Activated CD8-positive, alpha-beta memory T cell treated with anti-CD3 and anti-CD28 coated beads for 24 hours (primary cell): Measurements from ENCODE around the gene GAMT.
"Not testable (repeated sequence)": the region's sequence is repeated elsewhere in the genome, so short reads cannot be mapped to it uniquely, and the experiment has no call there.

Experiments
- DNase-seq: peaks from one replicate; pipeline ENCODE4 v3.0.0-alpha.2; 2020

The GAMT gene

DNA sequence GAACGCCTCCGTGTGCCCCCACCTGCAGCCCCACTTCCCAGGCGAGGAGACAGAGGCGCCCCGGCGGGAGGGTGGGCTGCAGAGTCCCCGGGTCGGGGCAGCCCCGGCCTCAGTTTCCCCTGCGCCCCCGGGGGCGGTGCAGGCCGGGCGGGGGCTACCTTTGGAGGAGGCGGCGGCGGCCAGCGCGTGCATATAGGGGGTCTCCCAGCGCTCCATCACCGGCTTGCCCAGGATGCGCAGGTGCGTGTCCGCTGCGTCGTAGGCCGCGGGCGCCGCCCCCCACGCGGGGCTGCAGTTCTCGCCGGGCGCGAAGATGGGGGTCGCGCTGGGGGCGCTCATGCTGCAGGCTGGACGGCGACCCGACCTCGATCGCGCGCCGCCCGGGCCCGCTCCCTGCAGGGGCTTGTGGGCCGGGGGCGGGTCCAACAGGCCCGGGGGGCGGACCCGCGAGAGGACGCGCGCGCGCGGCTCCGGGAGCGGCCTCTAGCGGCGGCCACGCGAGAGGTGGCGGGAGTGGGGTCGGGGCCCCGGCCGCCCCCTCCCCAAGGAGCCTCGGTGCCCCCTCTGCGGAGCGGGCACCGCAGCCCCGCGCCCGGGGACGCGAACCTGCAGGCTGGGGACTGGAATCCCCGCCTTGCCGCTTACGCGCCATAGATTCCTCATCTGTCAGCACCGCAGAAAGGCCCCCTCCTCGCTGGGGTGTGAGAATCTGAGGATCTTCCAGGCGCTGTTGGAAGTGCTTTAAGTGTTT is at the start of gene GAMT:
TSS of gene GAMT (minus strand) at position 405 of the 751 bp plus-strand sequence. CDS start at position 339, 66 bp downstream.
- peak; percentile 83 for DNase-seq

DNA sequence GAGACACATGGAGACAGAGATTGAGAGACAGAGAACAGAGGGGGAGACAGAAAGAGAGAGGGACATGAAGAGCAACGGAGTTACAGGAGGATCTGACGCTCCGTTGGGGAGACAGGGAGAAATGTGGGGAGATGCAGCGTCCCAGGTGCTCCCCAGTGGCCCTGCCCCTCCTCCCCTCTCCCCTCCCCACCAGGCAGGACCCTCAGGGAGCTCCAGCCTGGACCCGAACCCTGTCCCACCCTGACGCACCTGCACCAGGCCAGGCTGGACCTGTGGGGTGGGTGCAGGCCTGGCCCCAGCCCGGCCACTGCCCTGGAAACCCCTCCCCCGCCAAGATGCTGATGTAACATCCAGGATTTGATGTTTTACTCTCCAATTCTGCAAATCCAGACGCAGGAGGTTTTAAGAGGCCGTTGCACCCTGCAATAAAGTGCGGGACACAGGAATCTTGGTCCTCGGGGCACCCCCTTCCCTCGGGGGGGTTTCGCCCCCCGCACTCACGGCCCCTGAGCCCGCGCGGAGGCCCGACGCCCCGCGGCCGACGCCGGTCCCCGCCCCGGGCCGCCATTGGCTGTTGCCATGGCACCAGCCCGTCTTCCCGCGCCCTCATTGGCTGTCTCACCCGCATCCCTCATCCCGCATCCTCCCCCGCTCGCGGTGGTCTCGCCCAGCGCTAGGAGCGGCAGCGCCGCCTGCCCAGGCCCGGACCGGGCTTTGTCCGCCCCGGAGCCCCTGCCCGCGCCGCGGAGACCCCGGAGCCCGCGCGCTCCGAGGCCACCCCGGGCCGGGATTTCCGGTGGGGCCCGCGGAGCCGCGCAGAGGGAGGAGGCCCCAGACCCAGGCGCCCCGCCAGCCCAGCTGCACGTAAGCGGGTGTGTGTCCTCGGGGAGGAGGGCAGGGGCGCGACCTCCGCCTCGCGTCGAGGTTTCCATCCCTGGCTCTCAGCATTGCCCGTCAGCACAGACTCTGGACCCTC is 48.4 kb upstream of the GAMT start, which contains the start of gene APC2:
TSS of gene APC2 (plus strand) at position 655 of the 976 bp plus-strand sequence. CDS start 2,881 bp downstream, outside the sequence.
- no peak for DNase-seq

DNA sequence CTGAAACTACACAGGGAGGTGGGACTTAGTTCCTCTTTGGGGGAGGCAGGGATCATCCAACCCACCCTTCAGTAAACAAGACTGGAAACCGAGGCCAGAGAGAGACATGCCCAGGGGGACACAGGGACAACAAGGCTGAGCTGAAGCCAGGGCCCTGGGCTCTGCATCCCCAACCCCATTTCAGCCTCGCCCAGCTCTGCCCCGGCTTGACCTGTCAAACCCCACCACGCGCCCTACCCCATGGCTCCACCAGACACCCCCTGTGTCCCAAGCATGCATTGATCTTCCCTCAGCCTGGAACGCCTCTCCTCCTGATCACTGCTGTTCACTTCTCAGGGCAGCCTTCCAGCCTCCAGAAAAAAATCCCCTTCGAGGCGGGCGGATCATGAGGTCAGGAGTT is 46.6 kb upstream of the GAMT start:
- DNase-seq: no peak

DNA sequence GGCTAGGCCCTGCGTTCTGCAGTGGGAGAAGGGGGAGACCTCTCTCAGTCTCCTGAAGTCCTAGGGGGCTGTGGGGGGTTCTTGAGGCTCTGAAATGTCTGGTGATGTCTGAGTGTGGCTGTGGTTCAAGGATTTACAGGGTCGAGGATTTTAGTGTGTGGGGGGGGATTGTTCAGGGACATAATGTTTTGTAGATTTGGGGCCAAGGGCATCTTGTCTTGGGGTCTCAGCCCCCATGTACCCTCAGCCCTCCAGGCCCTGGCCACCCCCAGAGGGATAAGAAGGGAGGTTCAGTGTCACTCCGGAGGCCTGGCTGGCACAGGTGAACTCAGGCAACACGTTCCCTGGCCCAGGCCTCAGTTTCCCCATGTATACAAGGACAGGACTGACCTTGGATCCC is 46.2 kb upstream of the GAMT start:
- no peak for DNase-seq

DNA sequence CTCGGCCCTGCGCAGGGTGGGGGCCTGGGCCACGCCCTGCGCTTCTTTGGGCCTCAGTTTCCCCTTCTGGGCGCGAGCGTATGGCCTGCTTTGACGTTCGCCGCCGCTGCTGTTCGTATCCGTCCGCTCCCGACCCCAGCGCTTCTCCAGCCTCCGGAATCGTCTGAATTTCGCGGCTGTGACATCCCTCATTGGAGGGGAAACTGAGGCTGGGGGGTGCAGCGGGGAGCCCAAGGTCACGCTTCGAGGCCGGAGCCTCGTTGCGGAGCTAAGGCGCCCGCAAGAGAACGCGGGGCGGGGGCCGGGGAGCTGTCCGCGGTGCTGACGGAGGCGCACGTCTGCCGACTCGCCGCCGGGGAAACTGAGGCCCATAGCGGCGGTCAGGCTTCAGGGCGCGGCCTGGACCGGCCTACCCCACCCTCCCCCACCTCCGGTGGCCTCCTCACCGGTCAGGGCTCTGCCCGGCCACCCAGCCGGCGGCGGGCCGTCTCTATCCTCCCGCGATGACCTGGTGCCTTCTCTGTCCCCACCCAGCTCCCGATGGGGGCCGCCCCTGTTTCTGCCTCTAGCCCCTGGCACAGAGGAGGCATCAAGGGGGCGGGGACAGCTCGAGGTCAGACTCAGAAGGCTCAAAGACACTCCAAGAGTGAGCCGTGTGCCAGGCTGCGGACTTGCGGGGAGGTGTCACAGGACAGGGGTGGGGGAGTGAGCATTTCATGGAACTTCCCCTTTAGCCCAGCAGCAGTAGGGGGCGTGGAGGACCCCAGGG is 45.6 kb upstream of the GAMT start:
- DNase-seq: no peak

DNA sequence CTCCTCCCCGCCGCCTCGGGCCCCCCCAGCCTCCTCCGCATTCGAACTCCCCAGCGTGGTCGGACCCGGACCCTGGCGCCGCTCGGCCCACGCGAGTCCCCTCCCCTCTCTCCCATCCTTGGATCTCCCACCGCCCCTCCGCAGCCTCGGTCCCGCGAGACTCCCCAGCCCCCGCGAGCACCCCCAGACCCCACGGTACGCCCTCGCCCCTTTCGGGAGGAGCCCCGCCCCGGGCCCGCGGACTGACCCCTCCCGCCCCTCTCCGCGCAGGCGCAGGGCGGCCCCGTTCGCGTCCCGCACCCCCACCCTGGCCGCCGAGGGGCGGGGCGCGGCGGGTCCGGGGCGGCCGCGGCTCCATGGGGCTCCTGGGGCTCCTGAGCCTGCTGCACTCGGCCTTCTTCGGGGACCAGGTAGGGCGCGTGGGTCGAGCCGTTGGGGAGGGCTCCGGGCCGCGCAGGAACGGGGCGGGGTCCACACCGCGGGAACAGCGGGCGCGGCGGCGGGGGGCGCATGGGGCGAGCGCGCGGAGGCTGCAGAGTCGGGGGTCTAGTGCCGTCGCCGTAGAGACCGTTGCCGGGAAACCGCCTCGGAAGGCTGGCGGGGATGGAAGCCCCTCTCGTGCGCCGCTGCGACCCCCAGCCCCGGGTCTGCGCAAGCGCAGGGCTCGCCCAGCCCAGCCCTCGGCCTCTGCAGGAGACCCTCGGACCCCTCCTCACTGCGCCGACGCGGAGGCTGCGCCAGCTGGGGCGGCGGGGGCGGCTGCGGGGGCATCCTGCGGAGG is 44.8 kb upstream of the GAMT start:
- DNase-seq: no peak

DNA sequence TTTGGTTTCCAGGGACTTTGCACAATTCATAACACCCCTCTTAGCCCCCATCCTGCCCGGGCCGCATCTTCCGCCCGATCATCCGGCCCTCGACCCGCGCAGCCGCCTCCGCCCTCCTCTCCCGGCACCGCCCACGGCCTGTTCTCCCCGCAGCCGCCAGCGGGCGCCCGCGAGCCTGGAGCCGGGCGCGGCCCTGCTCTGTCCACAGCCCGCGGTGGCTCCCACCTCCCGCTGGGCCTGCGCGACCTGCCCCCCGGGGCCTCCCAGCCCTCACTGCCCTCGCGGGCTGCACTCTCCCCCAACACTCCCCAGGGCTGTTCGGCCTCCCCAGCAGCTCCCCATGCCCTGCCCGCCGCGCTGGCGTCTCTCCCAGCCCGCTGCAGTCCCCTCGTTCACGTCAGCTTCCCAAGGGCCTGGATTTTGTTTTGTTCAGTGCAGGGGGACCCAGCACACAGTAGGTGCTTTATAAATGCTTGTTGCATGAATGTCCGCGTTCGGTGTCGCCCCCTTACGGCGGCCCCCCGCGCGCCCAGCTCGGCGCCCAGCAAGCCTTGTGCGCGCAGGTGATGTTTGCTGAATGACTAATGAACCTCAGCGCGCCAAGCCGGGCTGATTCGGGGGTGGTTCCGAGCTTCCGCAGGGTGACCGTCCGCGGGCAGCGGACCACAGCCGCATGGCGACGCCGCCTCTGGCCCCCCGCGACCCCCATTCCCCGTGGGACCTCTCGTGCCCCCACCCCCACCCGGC is 44.0 kb upstream of the GAMT start:
- peak; percentile 92 for DNase-seq

DNA sequence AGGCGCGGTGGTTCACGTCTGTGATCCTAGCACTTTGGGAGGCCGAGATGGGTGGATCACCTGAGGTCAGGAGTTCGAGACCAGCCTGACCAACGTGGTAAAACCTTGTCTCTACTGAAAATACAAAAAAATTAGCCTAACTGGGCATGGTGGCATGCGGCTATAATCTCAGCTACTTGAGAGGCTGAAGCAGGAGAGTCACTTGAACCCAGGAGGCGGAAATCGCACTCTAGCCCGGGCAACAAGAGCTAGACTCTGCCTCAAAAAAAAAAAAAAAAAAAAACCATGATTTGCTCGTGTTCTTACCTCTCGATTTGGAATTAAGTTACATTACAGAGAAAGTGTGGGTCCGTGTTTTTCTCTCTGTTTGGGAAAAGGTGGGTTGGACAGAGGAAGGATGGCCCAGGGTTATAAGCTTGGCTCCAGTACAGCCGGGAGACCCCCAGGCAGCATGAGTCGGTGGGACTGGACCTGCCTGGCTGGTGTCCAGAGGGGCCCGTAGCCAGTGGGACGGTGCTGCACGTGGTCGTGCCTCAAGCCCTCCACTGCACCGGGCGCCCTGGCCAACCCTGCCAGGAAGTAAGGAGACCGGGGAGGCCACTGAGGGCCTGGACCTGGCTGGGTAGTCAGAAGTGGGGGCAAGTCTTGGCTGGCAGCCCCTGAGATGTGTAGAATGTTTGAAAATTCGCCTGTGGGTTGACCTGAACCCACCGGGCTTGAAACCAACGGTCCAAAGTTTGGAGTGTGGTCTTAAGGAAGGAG is 40.5 kb upstream of the GAMT start:
- no peak for DNase-seq

DNA sequence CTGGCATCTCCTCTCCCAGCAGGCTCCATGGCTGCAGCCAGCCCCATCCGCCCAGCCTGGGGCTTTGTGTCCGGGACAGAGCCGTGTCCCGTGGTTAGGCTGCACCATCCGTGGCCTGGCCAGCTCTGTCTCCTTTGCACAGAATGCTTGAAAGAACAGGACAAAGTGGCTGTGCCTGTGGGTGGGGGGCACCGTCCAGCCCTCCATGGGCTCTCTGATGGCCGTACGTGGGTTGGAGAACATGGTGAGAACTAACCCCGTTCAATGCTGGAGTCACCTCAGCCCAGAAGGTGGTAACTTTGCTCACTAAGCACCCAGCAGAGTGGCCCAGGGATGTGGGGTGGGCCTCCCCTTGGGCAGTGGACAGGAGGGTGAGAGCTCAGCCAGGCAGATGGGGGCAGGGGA is 39.7 kb upstream of the GAMT start:
- DNase-seq: no peak

DNA sequence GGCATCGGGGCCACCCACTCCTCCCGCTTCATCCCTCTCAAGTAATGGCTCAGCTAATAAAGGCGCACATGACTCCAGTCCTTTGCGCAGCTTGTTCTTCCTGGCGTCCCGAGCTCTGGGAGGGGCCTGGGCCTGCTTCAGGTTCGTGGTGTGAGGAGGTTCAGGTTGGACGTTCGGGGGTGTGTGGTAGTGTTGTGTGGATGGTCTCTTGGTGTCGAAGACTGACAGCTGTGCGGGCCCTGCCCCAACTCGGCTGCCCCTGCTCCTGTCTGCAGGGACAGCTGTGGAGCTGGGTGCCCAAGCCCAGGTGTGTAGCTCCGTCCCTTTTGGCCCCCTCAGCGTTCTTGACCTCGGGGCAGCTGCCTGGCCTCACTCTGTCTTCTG is 39.1 kb upstream of the GAMT start:
- DNase-seq: no peak

DNA sequence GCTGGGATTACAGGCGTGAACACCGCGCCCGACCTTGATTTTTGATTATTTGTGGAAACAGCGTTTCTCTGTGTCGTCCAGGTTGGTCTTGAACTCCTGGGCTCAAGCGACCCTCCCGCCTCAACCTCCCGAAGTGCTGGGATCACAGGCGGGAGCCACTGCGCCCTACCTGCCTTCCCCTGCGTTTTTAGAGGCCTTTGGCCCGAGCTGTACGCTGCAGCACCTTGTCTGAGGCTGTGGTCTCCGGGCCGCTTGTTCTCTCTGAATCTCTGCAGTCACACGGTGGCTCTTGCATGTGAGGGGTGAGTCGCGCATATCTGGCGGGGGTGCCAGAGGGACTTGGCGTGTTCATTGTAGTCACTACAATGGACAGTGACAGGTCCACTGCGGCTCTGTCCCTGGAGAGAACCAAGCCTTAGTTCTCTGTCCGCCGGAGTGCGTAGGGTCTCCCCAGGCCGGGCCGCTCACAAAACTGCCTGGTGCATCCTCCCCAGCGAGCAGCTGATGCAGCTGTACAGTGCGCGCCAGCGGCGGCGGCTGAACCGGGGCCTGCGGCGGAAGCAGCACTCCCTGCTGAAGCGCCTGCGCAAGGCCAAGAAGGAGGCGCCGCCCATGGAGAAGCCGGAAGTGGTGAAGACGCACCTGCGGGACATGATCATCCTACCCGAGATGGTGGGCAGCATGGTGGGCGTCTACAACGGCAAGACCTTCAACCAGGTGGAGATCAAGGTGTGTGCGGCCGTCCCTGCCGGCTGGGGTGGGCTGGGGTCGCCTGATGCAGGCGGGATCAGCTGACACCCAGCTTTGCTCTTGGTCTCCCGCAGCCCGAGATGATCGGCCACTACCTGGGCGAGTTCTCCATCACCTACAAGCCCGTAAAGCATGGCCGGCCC is 38.4 kb upstream of the GAMT start:
- not testable (repeated sequence) for DNase-seq

DNA sequence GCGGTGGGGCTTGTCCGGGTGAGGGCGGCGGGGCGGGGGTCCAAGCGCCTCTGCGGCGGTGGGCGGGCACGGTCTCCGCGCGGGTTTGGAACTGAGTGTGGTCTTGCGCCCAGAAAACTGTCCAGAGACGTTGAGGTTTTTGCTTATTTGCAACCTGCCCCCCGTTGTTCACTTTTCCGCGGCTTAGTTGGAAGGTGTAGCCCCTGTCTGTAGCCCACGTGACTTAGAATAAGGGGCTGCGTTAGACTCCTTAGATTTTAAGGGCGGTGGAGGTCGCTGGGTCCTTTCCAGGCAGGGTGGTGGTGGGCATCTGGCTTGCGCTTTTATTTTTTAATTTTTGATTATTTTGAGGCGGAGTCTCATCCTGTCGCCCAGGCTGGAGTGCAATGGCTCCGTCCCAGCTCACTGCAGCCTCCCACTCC is 37.6 kb upstream of the GAMT start:
- no peak for DNase-seq

DNA sequence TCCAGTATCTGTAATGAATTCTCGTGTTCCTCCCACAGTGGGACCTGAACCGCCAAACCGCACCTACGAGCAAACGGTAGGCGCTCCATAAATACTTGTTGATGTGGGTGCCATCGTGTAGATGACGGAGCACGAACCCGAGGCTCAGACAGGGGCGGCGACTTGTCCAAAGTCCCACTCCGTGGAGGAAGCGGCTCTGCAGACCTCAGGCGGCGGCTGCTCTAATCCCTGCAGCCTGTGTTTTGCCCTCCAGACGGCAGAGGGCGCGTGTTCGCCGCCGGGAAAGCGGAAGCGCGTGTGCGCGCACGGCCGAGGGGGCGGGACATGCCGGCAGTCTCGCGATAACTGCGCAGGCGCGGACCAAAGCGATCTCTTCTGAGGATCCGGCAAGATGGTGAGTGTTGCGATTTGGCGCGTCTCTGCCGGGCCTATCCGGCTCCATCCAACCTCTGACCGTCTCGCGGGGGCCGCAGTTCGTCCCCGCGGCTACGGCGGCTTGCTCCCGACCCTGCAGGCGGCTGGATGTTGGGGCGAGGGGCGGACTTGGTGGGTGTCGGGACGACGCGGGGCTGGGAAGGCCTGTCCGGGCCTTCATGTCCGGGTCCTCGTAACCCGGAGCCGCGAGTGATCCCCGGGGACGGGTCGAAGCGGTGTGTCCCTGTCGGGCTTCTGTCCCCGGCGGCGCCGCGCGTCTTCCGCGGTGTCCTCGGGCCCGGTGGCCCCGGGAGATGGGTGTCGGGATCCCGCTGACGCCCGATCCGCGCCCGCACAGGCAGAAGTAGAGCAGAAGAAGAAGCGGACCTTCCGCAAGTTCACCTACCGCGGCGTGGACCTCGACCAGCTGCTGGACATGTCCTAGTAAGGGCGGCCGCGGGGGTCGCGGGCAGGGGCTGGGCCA is 36.9 kb upstream of the GAMT start, which contains the start of gene RPS15:
TSS of gene RPS15 (plus strand) at position 362 of the 898 bp plus-strand sequence. CDS start at position 392, 30 bp downstream.
- peak; percentile 98 for DNase-seq

DNA sequence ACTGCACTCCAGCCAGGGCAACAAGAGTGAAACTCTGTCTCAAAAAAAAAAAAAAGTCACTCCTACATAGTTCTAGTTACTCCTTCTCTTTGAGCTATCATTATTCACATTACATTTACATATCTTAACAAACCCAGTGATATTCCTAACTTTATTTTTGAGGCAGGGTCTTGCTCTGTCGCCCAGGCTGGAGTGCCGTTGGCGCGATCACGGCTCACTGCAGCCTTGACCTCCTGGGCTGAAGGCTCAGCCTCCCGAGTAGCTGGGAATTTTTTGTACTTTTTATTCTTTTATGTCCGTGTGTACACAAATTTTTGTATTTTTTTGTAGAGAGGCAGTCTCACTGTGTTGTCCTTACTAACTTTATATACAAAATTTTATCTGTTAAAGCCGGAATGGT is 36.3 kb upstream of the GAMT start:
- DNase-seq: no peak

DNA sequence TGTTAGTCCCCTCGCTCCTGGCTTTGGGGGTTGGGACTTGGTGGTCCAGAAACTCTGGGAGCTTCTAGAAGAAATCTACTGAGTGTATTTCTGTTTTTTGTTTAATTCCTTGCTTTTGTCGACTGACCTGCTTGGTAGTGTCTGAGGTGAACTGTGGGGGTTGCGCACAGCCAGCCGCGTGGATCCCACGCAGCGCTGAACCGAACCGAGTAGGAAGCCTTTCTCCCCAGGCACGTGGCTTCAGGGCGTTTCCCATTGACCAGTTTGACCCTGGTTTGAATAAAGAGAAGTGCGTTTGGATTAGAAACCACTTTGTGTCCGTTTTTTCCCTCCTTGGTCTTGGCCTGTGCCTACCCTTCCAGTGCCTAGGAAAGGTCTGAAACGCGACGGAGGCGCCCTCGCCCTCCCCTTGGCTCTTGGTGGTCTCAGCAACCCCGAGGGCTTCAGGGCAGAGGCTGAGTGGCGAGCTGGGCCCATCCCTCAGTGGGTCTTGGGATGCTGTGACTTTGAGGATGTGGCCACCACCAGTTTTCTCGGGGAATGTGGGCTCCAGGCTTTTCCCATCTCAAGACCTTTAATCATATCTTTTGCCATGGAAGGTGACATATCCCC is 34.1 kb upstream of the GAMT start:
- DNase-seq: no peak

DNA sequence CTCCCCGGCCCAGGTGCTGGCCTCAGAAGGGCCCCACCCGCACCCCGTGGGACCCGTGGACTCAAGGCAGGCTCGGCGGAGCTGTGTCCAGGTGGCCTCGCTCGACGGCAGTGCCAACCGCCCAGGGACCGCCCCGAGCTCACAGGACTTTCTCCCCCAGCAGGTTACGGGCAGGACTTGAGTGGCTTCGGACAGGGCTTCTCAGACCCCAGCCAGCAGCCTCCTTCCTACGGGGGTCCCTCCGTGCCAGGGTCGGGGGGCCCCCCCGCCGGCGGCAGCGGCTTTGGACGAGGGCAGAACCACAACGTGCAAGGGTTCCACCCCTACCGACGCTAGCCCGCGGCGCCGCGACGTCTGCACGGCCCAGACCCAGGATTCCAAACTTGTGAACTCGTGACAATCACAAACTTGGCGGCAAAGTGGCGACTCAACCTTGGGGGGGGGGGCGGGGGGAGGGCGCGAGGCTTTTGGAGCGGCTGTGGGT is 33.3 kb upstream of the GAMT start:
- DNase-seq: no peak

DNA sequence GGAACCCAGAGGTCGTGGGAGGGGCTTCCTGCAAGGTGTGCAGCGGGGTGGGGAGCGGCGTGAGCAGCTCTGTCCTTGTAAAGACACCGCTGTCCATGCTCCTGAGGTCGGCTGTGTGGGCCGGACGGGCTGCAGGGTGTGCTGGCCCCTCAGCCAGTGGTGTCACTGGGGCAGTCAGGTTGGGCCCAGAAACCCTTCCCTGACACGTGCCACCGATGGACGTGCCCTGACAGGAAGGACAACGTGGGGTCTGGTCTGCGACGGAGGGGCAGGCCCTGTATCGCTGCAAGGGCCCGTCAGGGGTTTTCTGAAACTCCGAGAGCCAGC is 32.7 kb upstream of the GAMT start:
- DNase-seq: no peak
